Measurements from ENCODE around the gene CFAP161. TPM values are rescaled to one million over a fixed set of nuclear protein-coding genes. Genes with fewer than 3 reads are reported as not detected.

Gene CFAP161
- total and polyA plus RNA-seq, 9 of the 15 experiments (the other 6 are each of a cell fraction or from before 2014, with no cell fraction given) = 25.8 to 83.3 (median 75.6) TPM

- TF ChIP-seq RREB1 (CRISPR knock-in tag; IDR thresholded peaks at IDR 0.05) (no peak), CBX1 (IDR thresholded peaks at IDR 0.05; ENCODE audit: low read depth) (no peak), REST (IDR thresholded peaks at IDR 0.05; ENCODE audit: borderline replicate concordance) (peak; percentile 79), REST (CRISPR knock-in tag; IDR thresholded peaks at IDR 0.05; ENCODE audit: low read depth) (no peak), ETS1 (conservative IDR thresholded peaks at IDR 0.05; ENCODE audit: control insufficient read depth, low read depth, low read length) (no peak), ATF4 (CRISPR knock-in tag; IDR thresholded peaks at IDR 0.05) (no peak), RAD21 (CRISPR knock-in tag; conservative IDR thresholded peaks at IDR 0.05 in 1 of 2, IDR thresholded peaks at IDR 0.05 in 1 of 2) (peak; percentile 72 to 81)
- TF ChIP-seq, protein P1, sequence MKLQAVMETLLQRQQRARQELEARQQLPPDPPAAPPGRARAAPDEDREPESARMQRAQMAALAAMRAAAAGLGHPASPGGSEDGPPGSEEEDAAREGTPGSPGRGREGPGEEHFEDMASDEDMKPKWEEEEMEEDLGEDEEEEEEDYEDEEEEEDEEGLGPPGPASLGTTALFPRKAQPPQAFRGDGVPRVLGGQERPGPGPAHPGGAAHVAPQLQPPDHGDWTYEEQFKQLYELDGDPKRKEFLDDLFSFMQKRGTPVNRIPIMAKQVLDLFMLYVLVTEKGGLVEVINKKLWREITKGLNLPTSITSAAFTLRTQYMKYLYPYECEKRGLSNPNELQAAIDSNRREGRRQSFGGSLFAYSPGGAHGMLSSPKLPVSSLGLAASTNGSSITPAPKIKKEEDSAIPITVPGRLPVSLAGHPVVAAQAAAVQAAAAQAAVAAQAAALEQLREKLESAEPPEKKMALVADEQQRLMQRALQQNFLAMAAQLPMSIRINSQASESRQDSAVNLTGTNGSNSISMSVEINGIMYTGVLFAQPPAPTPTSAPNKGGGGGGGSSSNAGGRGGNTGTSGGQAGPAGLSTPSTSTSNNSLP (IDR thresholded peaks at IDR 0.05; ENCODE audit: borderline replicate concordance, low read depth, low read length) = peak; percentile 88
These were observed 27.5 kb upstream of the CFAP161 start (continued) for GRCh38 chr15:81106560-81106959.
